Skin of body (tissue), 2 donors: ENCODE data around the gene DDI2. TPM values are rescaled to one million over a fixed set of nuclear protein-coding genes. Genes with fewer than 3 reads are reported as not detected.
A peak's percentile ranks its signal among the peaks of the same experiment; 100 is the strongest.

ENCODE experiments used
- DNase-seq: peaks from one replicate; lab custom pipeline; 2025; lab: John Stamatoyannopoulos, UW
- total RNA-seq: library from RNA; depleted of rRNA; stranded (reverse); fragments of >200 nt; gene quantifications from one replicate; pipeline ENCODE4 v1.2.3, GENCODE V29; 2014

Gene DDI2
- total RNA-seq, 1 donor from 2014 or later, result 54.4 TPM

DNA sequence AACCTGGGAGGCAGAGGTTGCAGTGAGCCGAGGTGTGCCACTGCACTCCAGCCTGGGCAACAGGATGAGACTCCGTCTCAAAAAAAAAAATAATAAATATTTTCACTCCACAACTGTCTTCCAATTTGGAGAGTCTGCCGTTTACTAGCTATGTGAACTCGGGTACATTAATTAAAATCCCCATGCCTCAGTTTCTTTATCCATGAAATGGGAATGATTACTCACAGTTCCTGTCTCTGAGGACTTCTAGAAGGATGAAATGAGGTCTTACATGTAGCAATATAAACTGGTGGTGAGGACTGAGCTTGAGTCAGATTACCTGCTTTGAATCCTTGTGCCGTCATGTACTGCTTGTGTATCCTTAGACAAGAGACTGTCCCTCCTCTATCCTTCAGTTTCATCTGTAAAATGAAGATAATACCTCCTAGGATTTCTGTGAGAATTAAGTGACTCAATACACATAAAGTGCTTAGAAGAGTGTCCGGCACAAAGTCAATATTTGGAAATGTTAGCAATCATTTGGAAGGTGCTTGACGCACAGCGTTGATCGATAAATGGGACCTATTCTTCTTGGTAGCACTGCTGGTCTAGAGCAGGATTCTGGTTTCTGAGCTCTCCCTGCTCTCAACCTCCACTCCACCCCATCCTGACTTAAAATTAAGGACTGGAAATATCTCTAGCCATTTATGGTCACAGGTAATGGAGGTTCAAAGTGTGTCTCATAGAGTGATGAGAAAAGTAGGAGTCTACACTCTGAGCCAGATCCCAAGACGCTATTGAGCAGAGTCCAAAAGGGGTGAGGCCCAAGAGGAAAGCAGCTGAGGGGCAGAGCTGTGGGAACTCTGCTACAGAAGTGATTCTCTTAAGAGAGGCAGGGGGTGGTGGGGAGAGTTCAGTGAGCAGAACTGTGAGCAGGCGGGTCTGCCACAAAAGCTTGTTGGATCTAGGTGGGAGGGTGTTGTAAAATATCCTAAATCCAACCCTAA lies 11.6 kb upstream of the DDI2 start:
- DNase-seq, result no peak

DNA sequence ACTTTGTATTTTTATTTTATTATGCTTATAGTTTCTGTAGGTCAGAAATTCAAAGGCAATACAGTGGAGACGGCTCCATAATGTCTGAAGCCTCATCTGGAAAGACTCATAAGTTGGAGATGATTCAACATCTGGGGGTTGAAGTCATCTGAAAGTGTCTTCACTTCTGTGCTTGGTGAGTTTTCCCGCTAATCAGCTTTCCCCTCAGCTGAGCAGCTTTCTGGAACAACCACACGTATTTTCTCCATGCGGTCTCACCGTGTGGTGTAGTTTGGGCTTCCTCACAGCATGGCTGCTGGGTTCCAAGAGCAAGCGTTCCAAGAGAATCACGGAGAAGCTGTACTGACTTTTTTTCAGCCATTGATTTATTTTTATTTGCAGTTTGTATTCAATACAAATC lies 7.6 kb upstream of the DDI2 start:
- DNase-seq, result no peak

DNA sequence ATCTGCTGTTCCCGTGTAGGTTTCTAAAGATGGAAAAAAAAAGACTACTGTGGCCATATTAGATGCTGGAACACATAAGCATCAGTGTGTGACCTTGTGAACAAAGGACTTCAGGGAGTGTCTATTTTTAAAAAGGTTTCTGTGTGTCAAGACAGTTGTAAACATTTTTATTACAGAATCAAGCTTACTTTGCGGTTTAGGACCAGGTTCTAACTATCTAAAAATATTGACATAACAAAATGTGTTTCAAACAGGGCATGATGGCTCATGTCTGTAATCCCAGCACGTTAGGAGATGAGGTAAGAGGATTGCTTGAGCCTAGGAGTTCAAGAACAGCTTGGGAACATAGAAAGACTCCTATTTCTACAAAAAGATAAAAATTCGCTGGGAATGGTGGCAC lies 7.1 kb upstream of the DDI2 start:
- DNase-seq, result no peak

DNA sequence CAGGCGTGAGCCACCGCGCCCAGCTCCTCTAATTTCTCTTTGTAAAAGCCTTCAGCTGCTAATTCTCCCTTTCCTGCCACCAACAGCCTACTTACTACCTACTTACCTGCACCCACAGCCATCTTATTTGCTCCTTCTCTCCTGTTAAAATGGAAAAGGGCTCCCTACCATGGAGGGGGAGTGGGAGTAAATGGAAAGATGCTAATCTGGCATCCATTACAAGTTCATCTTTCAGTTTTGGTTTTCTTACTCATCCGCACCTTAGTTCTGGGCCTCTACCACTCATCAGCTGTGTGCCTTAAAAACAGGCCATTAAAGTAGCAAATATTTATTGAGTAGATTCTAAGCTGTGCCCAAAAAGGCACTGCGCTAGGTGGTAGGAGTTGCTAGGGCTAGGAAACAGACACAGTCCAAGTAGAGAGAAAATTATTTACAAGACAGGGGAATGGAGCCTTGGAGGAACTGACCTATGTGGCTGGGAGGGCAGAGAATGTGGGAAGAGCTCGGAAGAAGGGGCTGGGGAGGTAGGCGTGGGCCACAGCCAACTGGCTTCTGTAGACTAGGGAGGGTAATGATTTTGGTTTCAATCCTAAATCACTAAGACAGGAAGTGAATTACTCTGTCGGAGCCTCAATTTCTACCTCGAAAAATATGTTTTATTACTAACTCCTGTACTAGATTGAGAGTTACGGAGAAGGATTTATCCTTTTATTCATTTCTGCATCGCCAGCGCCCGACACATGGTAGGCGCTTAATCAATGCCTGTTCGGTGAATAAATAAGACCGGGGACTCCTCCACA lies 685 bp upstream of the DDI2 start:
- peak; percentile 78 for DNase-seq

DNA sequence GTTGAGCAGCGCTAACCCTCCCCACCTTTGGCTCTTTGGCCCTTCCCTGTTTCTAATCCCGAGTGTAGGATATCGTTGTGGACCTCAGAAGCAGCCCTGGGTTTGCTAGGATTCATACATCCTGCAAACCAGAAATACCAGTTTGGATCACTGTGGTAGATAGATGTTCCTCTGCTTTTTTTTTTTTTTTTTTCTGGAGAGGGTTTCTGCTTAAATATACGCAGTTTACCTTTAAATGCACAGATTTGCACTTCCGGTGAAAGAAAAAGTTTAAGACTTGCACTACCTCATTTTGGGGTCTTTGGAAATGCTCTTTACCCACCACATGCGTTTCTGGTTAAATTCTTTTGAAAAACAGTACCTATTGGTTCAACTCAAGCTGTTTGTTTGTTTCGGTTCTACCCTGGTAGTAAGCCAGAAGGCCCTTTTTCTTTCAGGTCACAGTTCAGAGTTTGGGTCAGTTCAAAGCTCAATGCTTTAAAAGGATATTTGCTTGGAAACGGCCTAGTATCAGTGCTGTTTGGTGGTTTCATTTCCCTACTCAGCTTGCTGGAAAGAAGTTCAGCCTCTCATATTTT lies 908 bp downstream of the DDI2 start:
- DNase-seq, result peak; percentile 79

DNA sequence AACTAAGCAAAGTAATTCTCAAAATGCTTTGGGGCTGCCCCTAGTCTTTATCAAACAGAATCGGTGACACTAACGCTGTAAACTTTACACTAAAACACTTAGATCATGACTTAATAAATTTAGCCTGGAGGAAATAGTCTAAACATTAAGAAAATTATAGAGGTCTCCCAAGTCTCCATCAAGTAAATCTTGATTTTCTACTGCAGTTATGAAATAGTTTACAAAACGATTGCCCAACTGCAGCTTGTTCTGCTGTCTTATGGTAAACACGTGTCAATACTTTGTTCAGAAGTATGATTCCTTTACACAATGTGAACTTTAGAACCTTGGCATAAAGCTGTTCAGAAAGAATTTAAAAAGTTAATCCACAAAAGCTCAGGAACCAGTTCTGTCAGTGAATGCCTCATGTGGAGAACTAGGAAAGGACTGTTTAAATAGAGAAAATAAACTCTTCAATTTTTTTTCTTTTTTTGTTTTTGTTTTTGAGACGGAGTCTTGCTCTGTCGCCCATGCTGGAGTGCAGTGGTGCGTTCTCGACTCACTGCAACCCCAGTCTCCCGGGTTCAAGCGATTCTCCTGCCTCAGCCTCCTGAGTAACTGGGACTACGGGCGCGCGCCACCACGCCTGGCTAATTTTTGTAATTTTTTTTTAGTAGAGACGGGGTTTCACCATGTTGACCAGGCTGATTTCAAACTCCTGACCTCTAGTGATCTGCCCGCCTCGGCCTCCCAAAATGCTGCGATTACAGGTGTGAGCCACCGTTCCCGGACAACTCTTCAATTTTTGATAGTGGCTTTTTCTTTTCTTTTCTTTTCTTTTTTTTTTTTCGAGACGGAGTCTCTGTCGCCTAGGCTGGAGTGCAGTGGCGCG lies 1.6 kb downstream of the DDI2 start:
- DNase-seq, result peak; percentile 79

DNA sequence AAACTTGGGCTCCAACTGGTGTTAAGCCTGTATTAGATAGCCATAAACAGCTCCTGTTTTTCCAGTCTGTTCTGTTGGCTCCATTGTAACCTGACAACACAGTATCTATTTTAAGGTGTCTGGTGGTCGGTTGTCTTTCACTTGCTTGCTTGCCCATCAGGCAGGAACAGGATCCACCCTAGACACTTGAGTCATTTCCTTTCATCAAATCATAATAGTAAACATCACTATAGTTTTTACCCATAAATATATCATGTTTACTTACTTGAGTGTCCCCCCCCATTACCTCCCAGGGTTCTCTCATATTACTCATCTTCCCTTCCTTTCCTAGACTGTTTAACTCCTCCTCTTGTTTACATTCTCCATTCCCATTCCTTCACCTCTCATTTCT lies 2.9 kb downstream of the DDI2 start:
- DNase-seq, result no peak

DNA sequence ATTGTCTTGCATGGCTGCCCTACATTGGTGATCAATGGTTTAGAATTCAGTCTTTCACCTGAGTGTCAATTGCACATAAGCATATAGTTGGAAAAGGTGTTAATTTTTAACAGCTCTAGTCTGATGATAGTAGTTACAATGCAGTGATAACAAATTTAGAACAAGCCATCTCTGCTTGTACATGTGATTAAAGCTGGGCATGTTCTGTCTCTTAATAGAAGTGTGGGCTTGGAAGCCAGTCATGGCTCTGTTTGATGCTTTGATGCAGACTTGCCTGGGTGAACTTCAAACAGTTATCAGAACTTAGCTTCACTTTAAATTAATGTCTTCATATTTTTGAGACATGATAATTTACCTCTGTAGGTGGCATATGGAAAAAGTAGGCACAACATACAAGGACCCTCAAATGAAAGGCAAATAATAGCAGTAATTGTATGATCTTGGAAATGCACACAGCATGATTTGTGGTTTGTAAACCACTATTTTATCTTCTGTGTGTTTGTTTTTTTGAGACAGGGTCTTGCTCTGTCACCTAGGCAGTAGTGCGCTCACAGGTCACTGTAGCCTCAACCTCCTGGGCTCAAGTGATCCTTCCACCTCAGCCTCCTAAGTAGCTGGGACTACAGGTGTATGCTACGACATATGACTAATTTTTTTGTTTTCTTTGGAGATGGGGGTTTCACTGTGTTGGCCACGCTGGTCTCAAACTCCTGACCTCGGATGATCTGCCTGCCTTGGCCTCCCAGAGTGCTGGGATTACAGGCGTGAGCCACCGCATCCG lies 3.8 kb downstream of the DDI2 start:
- DNase-seq, result no peak

DNA sequence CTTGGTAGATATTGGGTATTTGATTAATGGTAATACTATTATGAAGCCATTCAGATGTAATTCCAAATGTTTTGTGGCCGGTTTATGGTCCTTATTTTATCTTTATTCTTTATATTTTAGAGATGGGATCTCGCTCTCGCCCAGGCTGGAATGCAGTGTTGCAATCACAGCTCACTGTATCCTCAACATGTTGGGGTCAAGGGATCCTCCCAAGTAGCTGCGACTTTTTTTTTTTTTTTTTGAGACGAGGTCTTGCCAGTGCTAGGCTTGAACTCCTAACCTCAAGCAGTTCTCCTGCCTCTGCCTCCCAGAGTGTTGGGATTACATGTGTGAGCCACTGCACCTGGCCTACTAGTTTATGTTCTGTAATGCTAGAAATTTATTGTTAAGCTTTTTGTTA lies 4.7 kb downstream of the DDI2 start:
- DNase-seq, result no peak

DNA sequence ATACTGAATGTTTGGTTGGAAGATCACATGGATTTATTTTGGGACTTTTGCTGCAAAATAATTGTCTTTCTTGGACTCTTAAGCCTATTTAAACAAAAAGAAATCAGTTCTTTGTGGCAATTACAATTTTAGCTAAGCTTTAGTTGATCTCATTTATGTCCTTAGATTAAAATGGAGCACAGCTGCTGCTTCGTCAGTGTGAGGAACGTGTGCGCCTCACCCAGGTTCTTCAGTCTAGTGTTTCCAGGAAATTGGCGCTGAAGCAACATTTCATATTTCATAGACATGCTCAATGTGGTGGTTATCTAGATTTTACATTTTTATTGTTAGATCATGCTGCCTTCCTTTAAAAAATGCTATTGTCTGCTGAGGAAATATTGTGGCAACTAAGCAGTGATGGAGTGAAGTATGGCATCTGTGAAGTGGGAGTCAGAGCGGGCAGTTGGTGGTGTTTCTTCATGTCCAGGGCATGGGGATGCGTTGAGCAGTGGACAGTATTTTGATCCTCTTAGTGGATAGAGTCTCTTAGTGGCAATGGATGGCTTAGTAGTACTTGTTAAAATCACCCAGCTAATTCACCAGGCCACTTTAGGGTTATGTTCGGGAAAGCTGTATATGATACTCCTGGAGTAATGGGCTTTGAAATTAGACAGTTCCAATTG lies 5.6 kb downstream of the DDI2 start:
- no peak for DNase-seq

DNA sequence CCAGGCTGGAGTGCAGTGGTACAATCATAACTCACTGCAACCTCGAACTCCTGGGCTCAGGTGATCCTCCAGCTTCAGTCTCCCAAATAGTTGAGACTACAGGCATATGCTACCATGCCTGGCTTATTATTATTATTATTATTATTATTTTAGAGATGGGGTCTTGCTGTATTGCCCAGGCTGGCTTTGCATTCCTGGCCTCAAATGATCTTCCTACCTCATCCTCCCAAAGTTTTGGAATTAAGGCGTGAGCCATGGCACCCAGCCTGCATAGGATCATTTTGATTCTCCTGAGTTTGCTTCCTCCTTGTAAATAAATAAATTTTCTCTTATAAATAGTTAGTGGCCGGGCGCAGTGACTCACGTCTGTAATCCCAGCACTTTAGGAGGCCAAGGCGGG lies 6.2 kb downstream of the DDI2 start:
- no peak for DNase-seq

DNA sequence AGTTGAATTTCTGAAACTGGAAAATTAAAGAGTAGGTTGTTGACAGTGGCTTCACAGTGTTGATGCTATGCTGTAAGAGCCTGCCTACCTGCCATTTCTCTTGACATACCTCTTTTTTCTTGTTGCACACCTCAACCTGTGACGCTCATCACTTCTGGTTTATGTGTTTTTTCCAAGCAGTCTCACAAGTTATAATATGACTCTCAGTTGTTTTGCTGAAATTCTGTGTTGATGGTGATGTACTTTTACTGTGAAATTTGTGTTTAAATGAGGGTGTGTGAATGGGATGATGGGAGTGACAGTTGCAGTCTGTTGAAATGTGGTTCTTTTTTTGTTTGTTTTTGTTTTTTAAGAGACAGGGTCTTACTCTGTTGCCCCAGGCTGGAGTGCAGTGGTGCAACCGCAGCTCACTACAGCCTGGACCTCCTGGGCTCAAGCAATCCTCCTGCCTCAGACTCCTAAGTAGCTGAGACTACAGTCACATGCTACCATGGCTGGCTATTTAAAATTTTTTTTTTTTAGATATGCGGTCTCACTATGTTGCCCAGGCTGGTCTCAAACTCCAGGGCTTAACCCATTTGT lies 7.0 kb downstream of the DDI2 start:
- DNase-seq, result no peak

DNA sequence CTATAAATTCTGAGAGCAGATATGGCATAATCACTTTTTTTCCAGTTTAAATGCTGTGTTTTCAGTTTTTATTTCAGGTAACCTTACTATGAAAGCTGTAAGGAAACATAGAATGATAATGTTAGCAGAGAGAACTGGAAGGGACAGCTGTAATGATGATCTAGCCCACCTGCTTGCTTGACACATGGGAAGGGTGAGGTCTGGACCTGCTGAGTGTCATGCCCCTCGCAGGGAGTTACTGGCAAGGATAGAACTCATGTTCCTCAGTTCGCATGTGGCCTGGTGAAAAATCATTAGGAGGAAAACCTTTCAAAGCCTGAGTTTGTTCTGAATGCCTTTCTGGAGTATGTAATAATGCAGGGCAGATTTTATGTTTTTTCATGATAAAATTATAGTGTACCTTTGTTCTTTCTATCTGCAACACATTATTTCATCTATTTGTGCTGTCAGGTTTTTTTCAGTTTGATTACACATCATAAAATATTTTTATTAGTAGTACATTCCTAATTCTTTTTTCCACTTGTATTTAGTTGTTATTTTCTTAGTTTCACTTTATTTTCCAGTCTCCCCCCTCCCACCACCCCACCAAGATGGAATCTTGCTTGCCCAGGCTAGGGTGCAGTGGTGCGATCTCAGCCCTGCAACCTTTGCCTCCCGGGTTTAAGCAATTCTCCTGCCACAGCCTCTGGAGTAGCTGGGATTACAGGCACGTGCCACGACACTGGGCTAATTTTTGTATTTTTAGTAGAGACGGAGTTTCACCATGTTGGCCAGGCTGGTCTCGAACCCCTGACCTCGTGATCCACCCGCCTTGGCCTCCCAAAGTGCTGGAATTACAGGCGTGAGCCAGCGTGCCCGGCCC lies 8.0 kb downstream of the DDI2 start:
- no peak for DNase-seq

DNA sequence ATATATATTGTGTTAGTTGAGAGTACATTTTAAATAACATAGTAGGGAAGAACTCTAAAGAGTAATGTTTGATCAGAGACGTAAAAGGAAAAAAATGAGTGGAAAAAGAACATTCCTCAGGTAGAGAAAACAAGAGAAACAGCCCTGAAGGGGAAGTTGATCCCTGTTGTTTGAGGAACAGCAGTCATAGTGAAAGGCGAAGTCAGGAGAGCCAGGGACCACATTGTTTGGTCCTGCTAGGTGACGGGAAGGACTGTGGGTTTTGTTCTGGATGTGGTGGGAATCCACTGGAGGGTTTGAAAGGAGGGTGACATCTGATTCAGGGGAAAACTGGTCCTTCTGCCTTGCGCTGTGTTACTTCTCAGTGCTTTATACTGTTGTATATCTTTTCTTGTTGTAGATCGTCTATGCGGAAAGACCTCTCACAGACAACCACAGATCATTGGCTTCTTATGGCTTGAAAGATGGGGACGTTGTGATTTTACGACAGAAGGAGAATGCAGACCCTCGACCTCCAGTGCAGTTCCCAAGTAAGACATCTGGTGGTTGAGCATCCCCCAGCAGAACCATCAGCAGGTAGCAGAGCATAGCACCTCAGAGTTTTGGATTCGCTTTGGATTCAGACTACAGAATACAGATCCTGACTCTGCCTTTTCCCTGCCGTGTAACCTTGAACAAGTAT lies 9.2 kb downstream of the DDI2 start:
- DNase-seq, result no peak

DNA sequence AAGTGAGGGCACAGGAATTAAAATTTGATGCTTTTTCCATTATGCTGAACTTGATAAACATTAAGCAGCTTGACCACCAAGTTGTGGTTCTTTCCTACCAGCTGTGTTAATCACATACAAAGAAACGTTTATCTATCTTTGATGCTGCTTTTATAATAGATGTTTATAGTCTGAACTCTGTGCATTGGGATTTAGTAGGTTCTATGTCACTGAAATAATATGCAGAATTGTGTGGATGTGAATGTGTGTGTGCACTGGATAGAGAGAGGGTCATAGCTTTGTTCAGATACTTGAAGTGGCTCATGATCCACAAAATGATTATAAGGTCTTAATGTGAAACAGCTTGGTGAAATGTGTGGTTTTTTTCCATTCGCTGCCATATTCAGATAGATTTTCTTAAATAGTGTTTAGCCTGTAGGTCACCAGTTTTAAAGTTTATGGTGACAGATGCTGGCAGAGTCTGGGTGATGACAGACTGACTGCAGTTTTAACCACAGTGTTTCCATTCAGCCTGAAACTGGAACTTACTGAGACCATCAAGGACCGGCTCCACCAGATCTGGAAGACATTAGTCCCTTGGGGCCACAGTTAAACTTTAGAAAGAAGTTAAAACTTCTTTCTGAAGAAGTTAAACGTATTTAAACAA lies 10.2 kb downstream of the DDI2 start:
- DNase-seq, result peak; percentile 20

DNA sequence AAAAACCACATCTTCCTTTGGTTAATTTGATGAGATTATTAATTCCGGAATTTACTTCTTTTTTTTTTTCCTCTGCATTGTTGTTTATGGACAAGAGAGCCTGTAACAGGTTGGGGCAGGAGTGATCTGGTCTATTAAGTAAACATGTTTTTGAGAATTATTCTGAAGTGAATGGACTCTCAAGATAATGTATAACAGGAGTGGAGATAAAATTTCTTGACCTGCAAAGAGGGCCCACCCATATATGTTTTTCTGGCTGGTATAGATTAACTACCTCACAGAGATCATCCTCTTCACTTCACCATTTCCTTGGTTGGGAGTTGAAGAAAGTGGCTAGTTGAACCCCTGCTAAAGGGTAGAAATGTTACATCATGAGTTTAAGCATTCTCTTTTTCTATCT lies 10.7 kb downstream of the DDI2 start:
- DNase-seq, result no peak

DNA sequence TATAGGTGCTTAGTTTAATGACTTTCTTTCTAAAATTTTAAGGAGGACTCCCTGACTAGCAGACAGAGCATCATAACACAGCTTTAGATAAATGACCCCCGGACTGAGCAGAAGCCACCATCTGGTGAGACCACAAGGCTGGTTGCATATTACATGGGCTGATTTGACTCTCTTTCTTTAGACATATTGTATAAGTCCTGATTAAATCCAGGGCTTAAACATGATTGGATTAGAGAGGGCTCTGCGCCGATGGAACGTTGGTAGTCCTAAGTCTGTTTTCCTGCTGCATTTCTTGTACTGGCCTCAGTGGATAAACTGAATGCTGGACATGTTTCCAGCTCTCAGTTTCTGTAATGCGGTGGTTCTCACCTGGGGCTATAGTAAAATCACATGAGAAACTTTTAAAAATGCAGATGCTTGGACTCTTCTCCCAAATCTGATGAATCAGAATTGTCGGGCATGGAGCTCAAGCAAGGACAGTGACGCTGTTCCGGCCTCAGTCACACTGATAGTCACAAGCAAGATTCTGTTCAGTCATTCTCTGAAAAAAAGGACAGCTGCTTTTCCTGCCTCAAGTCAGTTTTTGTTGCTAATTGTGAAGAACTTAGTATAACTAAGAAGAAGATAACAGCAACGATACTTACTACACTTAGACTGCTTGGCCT lies 16.6 kb downstream of the DDI2 start:
- no peak for DNase-seq
